ENCODE results near the gene WWOX.

WWOX gene

DNA sequence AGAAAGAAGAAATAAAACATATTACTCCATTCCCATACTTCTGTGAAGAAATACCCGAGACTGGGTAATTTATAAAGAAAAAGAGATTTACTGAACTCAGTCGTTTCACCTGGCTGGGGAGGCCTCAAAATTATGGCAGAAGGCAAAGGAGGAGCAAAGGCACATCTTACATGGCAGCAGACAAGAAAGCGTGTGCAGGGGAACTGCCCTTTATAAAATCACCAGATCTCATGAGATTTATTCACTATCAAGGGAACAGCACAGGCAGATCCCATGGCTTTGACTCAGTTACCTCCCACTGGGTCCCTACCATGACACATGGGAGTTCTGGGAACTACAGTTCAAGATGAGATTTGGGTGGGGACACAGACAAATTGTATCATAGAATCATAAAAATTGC, 365.4 kb downstream of the WWOX start:
- no peak for DNase-seq (ENCODE audit: low read depth in 3 of 3)

- DNase-seq (ENCODE audit: low read depth in 3 of 3): no peak
Observed at GRCh38 chr16:78465730-78466129, 366.3 kb downstream of the WWOX start.

DNA sequence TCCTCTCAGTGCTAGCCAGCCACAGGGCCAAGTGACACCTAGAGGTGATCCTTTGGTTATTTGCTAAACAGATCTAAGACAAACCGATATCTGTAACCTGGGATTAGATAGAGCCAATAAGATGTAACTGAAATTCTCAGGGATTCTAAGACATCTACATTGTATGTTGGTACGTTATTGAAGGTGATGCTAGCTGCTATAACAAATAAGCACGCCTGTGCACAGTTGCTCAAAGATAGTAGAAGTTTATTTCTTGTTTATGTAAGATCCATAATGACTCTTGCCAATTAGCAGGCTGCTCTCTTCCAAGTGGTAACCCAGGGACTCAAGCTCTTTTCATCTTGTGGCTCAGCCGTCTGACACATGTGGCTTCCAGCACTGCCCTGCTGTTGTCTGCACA, 370.3 kb downstream of the WWOX start:
- no peak for DNase-seq (ENCODE audit: low read depth in 3 of 3)

DNA sequence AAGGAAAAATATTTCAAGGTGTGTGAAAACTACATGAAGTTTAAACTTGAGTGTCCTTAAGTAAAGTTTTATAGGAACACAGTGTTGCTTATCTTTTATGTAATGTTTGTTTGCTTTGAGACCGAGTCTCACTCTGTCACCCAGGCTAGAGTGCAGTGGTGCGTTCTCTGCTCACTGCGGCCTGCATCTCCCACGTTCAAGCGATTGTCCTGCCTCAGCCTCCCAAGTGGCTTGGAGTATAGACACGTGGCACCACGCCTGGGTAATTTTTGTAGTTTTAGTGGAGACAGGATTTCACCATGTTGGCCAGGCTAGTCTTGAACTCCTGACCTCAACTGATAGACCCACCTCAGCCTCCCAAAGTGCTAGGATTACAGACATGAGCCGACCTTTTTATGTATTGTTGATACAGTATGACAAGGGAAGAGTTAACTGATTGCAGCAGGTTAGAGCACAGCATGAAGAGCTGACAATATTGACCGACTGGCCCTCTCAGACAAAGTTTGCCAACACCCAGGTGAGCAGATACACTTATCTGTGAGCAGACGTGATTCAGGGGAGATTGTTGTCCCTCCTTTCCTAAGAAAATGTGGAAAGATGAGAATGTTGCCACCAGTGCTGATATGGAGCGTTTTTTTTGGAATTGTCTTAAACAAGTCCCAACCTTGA, 373.7 kb downstream of the WWOX start:
- DNase-seq (ENCODE audit: low read depth in 3 of 3): no peak

DNA sequence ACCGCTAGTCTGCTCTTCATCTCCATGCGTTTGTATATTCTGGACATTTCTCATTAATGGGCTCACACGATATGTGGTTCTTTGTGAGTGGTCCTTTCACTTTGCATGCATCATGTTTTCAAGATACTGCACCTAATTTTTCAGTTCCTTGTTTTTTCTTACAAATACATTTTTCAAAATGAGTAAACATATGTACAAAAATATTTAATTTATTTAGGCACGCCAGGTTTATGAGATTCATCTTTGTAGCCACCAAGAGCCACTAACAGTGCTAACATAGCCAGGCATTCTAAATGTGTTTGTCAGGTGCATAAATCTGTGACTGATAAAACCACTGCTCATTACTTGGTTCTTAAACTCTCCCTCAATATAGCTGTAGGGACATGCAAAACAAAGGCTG, 375.3 kb downstream of the WWOX start:
- DNase-seq (ENCODE audit: low read depth in 3 of 3): no peak

DNA sequence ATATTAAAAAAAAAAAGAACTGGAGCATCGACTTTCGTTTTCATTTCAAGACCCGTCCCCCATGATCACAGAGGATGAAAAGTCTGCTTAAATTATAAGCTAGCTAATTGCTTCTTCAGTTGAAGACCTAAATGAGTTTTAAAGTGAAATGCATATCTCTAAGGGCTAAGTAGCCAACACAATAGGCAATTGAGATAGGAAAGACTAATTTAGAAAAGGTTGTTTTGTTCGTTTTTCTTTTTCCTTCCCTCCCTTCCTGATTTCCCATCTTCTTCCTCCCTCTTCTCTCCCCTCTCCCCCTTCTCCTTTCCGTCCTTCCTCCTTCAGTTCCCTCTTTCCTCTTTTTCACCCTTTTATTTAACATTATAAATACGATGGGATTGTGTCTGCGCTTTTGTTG, 377.2 kb downstream of the WWOX start:
- DNase-seq (ENCODE audit: low read depth in 3 of 3): no peak

DNA sequence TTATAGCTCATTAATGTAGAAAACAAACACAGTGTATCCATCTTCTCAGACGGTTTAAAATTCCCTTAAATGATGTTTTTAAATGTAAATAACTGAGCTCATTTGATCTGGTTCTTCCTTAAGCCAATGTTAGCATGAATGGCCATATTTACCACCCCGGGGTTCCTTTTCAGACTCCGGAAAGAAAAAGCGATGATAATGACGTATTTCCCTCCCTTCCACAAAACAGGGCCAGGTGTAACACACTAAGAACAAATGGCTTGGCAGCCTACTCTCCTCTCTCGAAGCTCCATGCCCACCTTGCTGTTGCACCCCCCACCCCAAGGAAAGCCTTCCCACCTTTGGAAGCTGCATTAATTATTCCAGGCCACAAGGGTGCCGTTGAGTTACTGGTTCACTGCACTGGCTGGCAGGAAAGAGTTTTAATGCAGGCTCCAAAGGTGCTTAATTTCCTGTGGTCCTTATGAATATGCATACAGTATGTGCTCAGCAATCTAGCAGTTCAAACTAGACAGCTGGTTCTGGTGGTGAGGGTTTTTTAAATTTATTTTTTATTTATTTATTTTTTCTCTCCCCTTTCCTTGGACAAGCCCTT, 378.9 kb downstream of the WWOX start:
- DNase-seq (ENCODE audit: low read depth in 3 of 3): no peak

GRCh38 chr16:78479723-78480122, 380.3 kb downstream of the WWOX start:
- DNase-seq (ENCODE audit: low read depth in 3 of 3): no peak

DNA sequence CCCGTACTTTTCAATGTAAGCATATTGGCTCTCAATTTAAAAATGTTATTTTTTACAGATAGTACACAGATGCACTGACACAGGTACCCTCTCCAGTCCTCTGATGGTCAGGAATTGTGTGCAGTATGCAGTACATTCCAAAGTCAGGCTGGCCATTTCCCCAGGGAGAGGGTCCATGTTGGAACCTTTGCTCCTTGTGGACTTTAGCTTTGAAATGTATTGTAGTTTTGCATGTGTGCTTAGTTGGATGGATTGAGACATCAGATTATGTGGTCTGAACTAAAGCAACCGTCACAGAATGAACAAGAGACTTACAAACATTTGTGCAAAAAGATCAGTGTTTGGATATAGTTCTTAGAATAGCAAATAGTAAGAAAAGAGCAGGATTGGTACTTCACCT, 381.1 kb downstream of the WWOX start:
- DNase-seq (ENCODE audit: low read depth in 3 of 3): no peak

- no peak for DNase-seq (ENCODE audit: low read depth in 3 of 3)
Observed at GRCh38 chr16:78483124-78483992, 383.9 kb downstream of the WWOX start.

GRCh38 chr16:78484509-78485058, 385.1 kb downstream of the WWOX start:
- DNase-seq (ENCODE audit: low read depth in 3 of 3): no peak

DNA sequence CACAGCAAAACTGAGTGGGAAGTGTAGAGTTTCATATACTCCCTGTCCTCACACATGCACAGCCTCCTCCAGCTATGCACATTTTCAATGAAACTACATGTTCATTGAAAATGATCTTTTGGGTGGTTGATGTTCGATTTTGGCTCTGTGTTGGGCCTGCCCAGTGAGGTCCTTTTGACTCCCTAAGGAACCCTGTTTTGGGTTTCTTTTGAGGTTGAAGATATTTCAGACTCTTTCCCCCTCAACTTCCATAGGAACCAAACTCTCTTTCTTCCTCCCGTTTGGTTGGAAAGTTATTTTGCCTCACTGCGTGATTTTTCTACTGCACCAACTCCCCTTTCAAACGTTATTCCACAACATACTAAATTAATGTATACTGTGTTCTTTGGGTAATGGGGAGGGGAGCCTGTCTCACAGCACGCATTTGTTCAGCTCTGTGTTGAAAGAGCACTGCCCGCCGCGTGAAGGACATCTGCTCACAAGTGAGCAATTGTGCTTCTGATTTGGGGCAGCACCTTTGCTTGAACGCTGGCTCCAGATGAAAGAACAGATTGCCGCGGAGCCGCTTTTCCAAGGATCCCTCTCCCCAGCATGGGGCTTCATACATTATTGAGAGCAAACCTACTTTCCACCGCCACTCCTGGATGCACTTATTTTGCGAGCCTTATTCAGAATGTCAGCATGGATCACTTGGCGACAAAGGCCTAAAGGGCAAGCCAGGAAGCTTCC, 385.9 kb downstream of the WWOX start:
- no peak for DNase-seq (ENCODE audit: low read depth in 3 of 3)

GRCh38 chr16:78485917-78486257, 386.4 kb downstream of the WWOX start:
- DNase-seq (ENCODE audit: low read depth in 3 of 3): no peak

- no peak for DNase-seq (ENCODE audit: low read depth in 3 of 3)
Observed at GRCh38 chr16:78487471-78487870, 388.0 kb downstream of the WWOX start.

GRCh38 chr16:78489072-78489471, 389.6 kb downstream of the WWOX start:
- no peak for DNase-seq (ENCODE audit: low read depth in 3 of 3)

GRCh38 chr16:78489631-78490030, 390.2 kb downstream of the WWOX start:
- no peak for DNase-seq (ENCODE audit: low read depth in 3 of 3)

- DNase-seq (ENCODE audit: low read depth in 3 of 3): no peak
Observed at GRCh38 chr16:78490431-78490830, 391.0 kb downstream of the WWOX start.

GRCh38 chr16:78490847-78491246, 391.4 kb downstream of the WWOX start:
- DNase-seq (ENCODE audit: low read depth in 3 of 3): no peak

DNA sequence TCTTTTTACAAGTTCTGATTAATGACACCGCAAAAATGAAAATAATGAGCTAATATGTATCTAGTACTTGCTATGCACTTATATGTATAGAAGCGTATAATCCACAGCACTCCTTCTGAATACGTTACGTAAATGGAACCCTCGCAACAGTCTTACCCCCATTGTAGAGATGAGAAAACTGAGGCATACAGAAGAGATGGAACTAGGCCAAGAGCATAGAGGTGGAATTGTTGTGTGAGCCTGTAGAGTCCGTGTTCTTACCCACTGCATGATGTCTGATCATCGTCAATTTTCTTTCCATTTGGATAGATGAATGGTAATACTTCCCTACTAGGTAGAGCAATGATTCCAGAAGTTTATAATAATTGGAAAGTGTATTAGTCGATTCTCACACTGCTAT, 394.1 kb downstream of the WWOX start:
- no peak for DNase-seq (ENCODE audit: low read depth in 3 of 3)

GRCh38 chr16:78494105-78494504, 394.7 kb downstream of the WWOX start:
- no peak for DNase-seq (ENCODE audit: low read depth in 3 of 3)

DNA sequence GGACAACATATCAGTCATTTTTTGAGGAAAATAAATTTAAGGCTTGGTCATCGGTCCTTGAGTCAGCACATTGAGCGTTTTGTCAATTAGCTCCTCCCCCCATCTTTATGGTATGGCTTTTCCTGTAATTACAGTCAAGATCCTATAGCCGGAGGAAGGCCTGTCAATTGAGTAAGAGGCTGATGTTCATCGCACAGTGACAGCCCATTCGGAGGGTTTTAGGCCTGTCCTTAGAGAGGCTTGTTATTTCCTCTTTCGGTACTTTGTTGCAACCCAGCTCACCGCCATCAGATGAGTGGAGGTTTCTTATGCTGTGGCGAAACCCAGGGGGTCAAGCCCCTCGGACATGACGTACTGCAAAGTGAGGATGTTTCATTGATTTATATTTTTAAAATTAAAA, 395.2 kb downstream of the WWOX start:
- no peak for DNase-seq (ENCODE audit: low read depth in 3 of 3)

GRCh38 chr16:78496189-78496588, 396.7 kb downstream of the WWOX start:
- no peak for DNase-seq (ENCODE audit: low read depth in 3 of 3)
